ENCODE results near the gene STON1. TPM values are rescaled to one million over a fixed set of nuclear protein-coding genes. Genes with fewer than 3 reads are reported as not detected.
"Not testable (repeated sequence)": the region's sequence is repeated elsewhere in the genome, so short reads cannot be mapped to it uniquely, and the experiment has no call there.

Gene STON1
- total RNA-seq, 1 experiment from 2014 or later, result 1.5 TPM

GRCh38 chr2:48590017-48590416 is 60.1 kb downstream of the STON1 start:
- peaks cover 24% of the 10 kb centered on the region for H3K4me1 Mint-ChIP-seq (ENCODE audit: low read depth, unreplicated experiment)
- intact Hi-C loops (cut with micrococcal nuclease; ENCODE audit: unreplicated experiment), result no loop called here
- BruUV-seq (replicated peaks), result no TSS peak
- no peak overlapping the region for H3K4me3 Mint-ChIP-seq (ENCODE audit: unreplicated experiment)
- no peaks in the 10 kb centered on the region for H3K36me3 ChIP-seq (ENCODE audit: control insufficient read depth, insufficient read depth, low read length)
- CTCF ChIA-PET, result no interaction called here
- no peaks in the 10 kb centered on the region for H3K36me3 Mint-ChIP-seq (ENCODE audit: insufficient read depth, unreplicated experiment)
- H3K4me3 ChIP-seq (ENCODE audit: low read depth, low read length), result no peak overlapping the region
- H3K4me1 ChIP-seq, result peaks cover 21% of the 10 kb centered on the region
- no peak for DNase-seq
- POLR2A ChIA-PET, result no interaction called here
- TF ChIP-seq CTCF (IDR thresholded peaks at IDR 0.05; ENCODE audit: insufficient read depth in 1 of 2, low read depth in 1 of 2, low read length in 1 of 2, severe bottlenecking in 1 of 2, unreplicated experiment in 1 of 2), result no peak
- no peaks in the 10 kb centered on the region for H3K9me3 Mint-ChIP-seq (ENCODE audit: unreplicated experiment)
- H3K9me3 ChIP-seq, result no peaks in the 10 kb centered on the region
- no peaks in the 10 kb centered on the region for H3K27me3 ChIP-seq (replicated peaks; ENCODE audit: control insufficient read depth, insufficient read depth, low read length)
- H3K27me3 Mint-ChIP-seq (ENCODE audit: insufficient read depth, unreplicated experiment), result peaks cover 2% of the 10 kb centered on the region
- no peak overlapping the region for H3K27ac Mint-ChIP-seq (ENCODE audit: unreplicated experiment)

- BruUV-seq (replicated peaks), result no TSS peak
- intact Hi-C loops (cut with micrococcal nuclease; ENCODE audit: unreplicated experiment), result no loop called here
- no peaks in the 10 kb centered on the region for H3K36me3 ChIP-seq (ENCODE audit: control insufficient read depth, insufficient read depth, low read length)
- Mint-ChIP-seq H3K9me3 (ENCODE audit: unreplicated experiment) (no peaks in the 10 kb centered on the region), H3K4me1 (ENCODE audit: low read depth, unreplicated experiment) (peaks cover 15% of the 10 kb centered on the region), H3K36me3 (ENCODE audit: insufficient read depth, unreplicated experiment) (no peaks in the 10 kb centered on the region), H3K27ac (ENCODE audit: unreplicated experiment) (no peak overlapping the region), H3K4me3 (ENCODE audit: unreplicated experiment) (no peak overlapping the region), H3K27me3 (ENCODE audit: insufficient read depth, unreplicated experiment) (peaks cover 3% of the 10 kb centered on the region)
- H3K9me3 ChIP-seq, result no peaks in the 10 kb centered on the region
- no peak for DNase-seq
- ChIA-PET POLR2A (no interaction called here), CTCF (no interaction called here)
- H3K27me3 ChIP-seq (replicated peaks; ENCODE audit: control insufficient read depth, insufficient read depth, low read length), result no peaks in the 10 kb centered on the region
- no peak overlapping the region for H3K4me3 ChIP-seq (ENCODE audit: low read depth, low read length)
- no peak for TF ChIP-seq CTCF (IDR thresholded peaks at IDR 0.05; ENCODE audit: insufficient read depth in 1 of 2, low read depth in 1 of 2, low read length in 1 of 2, severe bottlenecking in 1 of 2, unreplicated experiment in 1 of 2)
- H3K4me1 ChIP-seq, result peaks cover 20% of the 10 kb centered on the region
These were observed 62.1 kb downstream of the STON1 start for GRCh38 chr2:48592067-48592466.

- H3K27me3 ChIP-seq (replicated peaks; ENCODE audit: control insufficient read depth, insufficient read depth, low read length); H3K4me1 Mint-ChIP-seq (ENCODE audit: low read depth, unreplicated experiment); intact Hi-C loops (cut with micrococcal nuclease; ENCODE audit: unreplicated experiment); H3K4me3 Mint-ChIP-seq (ENCODE audit: unreplicated experiment); H3K9me3 ChIP-seq; H3K4me3 ChIP-seq (ENCODE audit: low read depth, low read length); H3K36me3 Mint-ChIP-seq (ENCODE audit: insufficient read depth, unreplicated experiment); CTCF ChIA-PET; DNase-seq; H3K36me3 ChIP-seq (ENCODE audit: control insufficient read depth, insufficient read depth, low read length); H3K27me3 Mint-ChIP-seq (ENCODE audit: insufficient read depth, unreplicated experiment); BruUV-seq (replicated peaks); H3K27ac Mint-ChIP-seq (ENCODE audit: unreplicated experiment); H3K9me3 Mint-ChIP-seq (ENCODE audit: unreplicated experiment); H3K4me1 ChIP-seq; POLR2A ChIA-PET: not testable (repeated sequence)
These were observed 66.8 kb downstream of the STON1 start for GRCh38 chr2:48596751-48597150.

GRCh38 chr2:48597492-48597891 is 67.5 kb downstream of the STON1 start:
- no peak overlapping the region for H3K4me3 Mint-ChIP-seq (ENCODE audit: unreplicated experiment)
- H3K9me3 Mint-ChIP-seq (ENCODE audit: unreplicated experiment), result no peaks in the 10 kb centered on the region
- Histone ChIP-seq H3K36me3 (ENCODE audit: control insufficient read depth, insufficient read depth, low read length) (no peaks in the 10 kb centered on the region), H3K27me3 (replicated peaks; ENCODE audit: control insufficient read depth, insufficient read depth, low read length) (no peaks in the 10 kb centered on the region), H3K9me3 (no peaks in the 10 kb centered on the region), H3K4me1 (no peaks in the 10 kb centered on the region), H3K4me3 (ENCODE audit: low read depth, low read length) (no peak overlapping the region)
- POLR2A ChIA-PET, result interaction anchor here (0.6 kb wide), 1 partner anchor 493 kb away, joined by 3 read pairs; no protein-coding TSS in a partner anchor
- TF ChIP-seq CTCF (IDR thresholded peaks at IDR 0.05; ENCODE audit: insufficient read depth in 1 of 2, low read depth in 1 of 2, low read length in 1 of 2, severe bottlenecking in 1 of 2, unreplicated experiment in 1 of 2), result no peak
- CTCF ChIA-PET, result no interaction called here
- no peak overlapping the region for H3K27ac Mint-ChIP-seq (ENCODE audit: unreplicated experiment)
- intact Hi-C loops (cut with micrococcal nuclease; ENCODE audit: unreplicated experiment), result no loop called here
- no peak for DNase-seq
- H3K4me1 Mint-ChIP-seq (ENCODE audit: low read depth, unreplicated experiment), result no peaks in the 10 kb centered on the region
- peaks cover 3% of the 10 kb centered on the region for H3K27me3 Mint-ChIP-seq (ENCODE audit: insufficient read depth, unreplicated experiment)
- H3K36me3 Mint-ChIP-seq (ENCODE audit: insufficient read depth, unreplicated experiment), result no peaks in the 10 kb centered on the region
- no TSS peak for BruUV-seq (replicated peaks)

All from Caco-2 (cell line).